Right atrium auricular region (tissue), 2 donors: ENCODE results near the gene DUSP9. TPM values are rescaled to one million over a fixed set of nuclear protein-coding genes. Genes with fewer than 3 reads are reported as not detected.
A peak's percentile ranks its signal among the peaks of the same experiment; 100 is the strongest.

Experiments used
- DNase-seq: peaks from one replicate; pipeline ENCODE4 v3.0.0-alpha.2; 2019; ENCODE audit warnings: low spot score
- H3K27ac ChIP-seq, 2 donors: fragments of 200-600 bp; sonication (generic); 1 replicate in 1 of 2; 2 replicates in 1 of 2; pipeline ENCODE4 v1.5.1; 2016 to 2019
- H3K27me3 ChIP-seq, 2 donors: fragments of 200-600 bp; sonication (generic); one replicate each; pipeline versions ENCODE4 v1.5.1 to v1.6.0; 2017 to 2019
- H3K36me3 ChIP-seq: fragments of 200-600 bp; sonication (generic); one replicate; pipeline ENCODE4 v1.5.1; 2016
- H3K4me1 ChIP-seq, 2 donors: fragments of 200-600 bp; sonication (generic); one replicate each; pipeline versions ENCODE4 v1.5.1 to v1.6.0; 2017 to 2019
- H3K4me3 ChIP-seq, 2 donors: fragments of 200-600 bp; sonication (generic); 1 replicate in 1 of 2; 2 replicates in 1 of 2; pipeline ENCODE4 v1.5.1; 2017 to 2019; ENCODE audit warnings: mild to moderate bottlenecking in 1 of 2, moderate library complexity in 1 of 2
- H3K9me3 ChIP-seq, 2 donors: fragments of 200-600 bp; sonication (generic); one replicate each; pipeline ENCODE4 v1.5.1; 2019
- total RNA-seq, 2 donors: library from RNA; depleted of rRNA; stranded (reverse); fragments of >200 nt; gene quantifications; one replicate each; pipeline ENCODE4 v1.1.0, GENCODE V29; 2016
- TF ChIP-seq, protein P1 (sequence below), 2 donors: fragments of 200-600 bp; sonication (generic); IDR thresholded peaks; one replicate each; pipeline ENCODE4 v1.5.1; 2019; ENCODE audit warnings: antibody characterized with exemption in 2 of 2

DUSP9 gene
- total RNA-seq, 2 donors from 2014 or later: not detected

DNA sequence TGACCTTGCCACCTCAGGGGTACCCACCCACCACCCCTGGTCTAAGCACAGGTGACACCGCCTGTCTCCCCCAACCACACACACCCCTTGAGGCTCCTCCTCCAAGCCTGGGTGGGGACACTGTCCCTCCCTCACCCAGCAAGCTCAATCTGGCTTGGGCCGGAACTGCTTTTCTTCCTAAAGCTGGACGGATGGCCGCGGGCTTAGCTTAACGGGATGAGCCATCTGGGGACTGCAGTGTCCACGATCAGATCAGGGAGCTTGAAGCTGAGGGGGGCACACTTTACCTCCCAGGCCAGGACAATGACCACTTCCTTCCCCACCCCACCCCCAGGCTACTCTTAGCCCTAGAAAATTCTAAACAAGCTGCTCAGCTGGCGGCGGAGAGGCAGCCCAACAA lies 39.7 kb downstream of the DUSP9 start:
- Histone ChIP-seq H3K4me1 (peaks cover 0 to 6% of the 10 kb centered on the region in 2 donors), H3K9me3 (no peaks in the 10 kb centered on the region), H3K27ac (no peak overlapping the region), H3K36me3 (no peaks in the 10 kb centered on the region), H3K4me3 (no peak overlapping the region), H3K27me3 (no peaks in the 10 kb centered on the region)
- DNase-seq: no peak
- TF ChIP-seq, protein P1, sequence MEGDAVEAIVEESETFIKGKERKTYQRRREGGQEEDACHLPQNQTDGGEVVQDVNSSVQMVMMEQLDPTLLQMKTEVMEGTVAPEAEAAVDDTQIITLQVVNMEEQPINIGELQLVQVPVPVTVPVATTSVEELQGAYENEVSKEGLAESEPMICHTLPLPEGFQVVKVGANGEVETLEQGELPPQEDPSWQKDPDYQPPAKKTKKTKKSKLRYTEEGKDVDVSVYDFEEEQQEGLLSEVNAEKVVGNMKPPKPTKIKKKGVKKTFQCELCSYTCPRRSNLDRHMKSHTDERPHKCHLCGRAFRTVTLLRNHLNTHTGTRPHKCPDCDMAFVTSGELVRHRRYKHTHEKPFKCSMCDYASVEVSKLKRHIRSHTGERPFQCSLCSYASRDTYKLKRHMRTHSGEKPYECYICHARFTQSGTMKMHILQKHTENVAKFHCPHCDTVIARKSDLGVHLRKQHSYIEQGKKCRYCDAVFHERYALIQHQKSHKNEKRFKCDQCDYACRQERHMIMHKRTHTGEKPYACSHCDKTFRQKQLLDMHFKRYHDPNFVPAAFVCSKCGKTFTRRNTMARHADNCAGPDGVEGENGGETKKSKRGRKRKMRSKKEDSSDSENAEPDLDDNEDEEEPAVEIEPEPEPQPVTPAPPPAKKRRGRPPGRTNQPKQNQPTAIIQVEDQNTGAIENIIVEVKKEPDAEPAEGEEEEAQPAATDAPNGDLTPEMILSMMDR (IDR thresholded peaks at IDR 0.05): no peak

DNA sequence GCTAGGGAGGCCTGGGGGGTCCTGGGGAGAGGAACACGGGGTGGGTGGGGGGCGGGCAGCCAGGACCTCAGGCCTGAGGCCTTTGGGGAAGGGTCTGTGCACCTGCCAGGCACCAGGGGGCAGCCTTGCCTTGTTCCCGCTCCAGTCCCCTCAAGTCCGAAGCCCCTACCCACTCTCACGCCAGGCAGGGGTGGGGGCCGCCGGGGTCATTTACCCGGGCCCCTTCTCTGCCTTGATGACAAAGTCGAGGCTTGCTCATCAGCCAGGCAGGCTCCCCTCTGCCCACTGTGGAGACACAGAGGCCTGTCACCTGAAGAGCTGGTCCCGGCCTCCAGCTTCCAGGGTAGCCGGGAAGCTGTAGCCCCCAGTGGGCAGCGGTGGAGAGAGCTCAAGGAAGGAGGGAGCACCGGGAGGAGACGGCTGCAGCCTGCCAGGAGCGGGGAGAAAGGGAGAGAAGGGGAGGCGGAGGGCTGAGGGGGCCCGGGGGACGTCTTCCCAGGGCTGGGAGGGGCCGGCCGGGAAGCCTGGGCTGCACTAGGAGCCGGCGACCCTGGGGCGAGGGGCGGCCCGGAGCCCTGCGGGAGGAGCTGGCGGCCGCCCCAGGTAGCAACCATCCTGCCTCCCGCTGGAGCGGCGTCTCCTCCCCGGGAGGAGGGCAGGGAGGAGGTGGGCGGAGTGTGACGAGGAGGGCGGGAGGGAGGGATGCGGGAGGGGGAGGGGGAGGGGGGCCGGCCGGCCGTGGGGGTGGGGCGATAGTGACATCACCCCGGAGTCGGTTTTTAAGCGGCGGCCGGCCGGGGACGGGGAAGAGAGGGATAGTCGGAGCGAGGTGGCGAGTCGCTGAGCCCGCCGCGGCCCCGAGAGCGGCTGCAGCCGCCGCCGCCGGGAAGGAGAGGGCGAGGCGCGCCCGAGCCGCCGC lies 40.4 kb downstream of the DUSP9 start, which contains the start of gene SLC6A8:
SLC6A8 (plus strand) TSS at position 806 of the 919 bp plus-strand sequence. CDS start 649 bp downstream, outside the sequence.
- TF ChIP-seq, protein P1 (IDR thresholded peaks at IDR 0.05): peak; percentile 20 to 58
- peaks cover 0 to 6% of the 10 kb centered on the region in 2 donors for H3K4me1 ChIP-seq
- H3K27me3 ChIP-seq: no peaks in the 10 kb centered on the region

DNA sequence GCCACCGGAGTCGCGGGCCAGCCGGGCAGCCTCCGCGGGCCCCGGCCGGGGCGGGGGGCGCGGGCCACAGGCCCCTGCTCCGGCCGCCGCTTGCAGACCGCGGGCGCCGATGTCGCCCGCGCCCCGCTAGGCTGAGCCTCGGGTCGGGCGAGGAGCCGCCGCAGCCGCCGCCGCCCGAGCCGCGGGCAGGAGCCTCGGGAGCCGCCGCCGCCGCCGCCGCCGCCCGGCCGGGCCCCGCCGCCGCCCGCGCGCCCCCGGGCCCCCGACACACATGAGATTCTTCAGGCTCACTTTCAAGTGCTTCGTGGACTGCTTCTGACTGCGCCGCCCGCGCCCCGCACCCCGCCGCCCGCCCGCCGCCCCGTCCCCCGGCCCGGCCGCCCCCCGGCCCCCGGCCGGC lies 41.1 kb downstream of the DUSP9 start:
- DNase-seq: no peak
- Histone ChIP-seq H3K27ac (no peak overlapping the region), H3K4me3 (no peak overlapping the region)

More for the DNA sequence above, 40.4 kb downstream of the DUSP9 start, which contains the start of gene SLC6A8:
- DNase-seq: peak; percentile 68
- Histone ChIP-seq H3K9me3 (no peaks in the 10 kb centered on the region), H3K36me3 (no peaks in the 10 kb centered on the region), H3K4me3 (peak within 1 kb of the TSS; percentile 45 to 55), H3K27ac (peak within 1 kb of the TSS; percentile 72 to 88)

DNA sequence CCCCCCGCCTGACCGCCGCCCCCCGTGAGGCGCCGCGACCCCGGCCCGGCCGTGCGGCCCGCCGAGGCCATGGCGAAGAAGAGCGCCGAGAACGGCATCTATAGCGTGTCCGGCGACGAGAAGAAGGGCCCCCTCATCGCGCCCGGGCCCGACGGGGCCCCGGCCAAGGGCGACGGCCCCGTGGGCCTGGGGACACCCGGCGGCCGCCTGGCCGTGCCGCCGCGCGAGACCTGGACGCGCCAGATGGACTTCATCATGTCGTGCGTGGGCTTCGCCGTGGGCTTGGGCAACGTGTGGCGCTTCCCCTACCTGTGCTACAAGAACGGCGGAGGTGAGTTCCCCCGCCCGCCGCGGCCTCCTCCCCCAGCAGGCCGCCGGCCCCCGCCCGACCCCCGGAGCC lies 41.5 kb downstream of the DUSP9 start:
- Histone ChIP-seq H3K4me3 (peak overlapping the region; percentile 45 to 55), H3K9me3 (no peaks in the 10 kb centered on the region), H3K4me1 (peaks cover 0 to 6% of the 10 kb centered on the region in 2 donors), H3K27ac (peak overlapping the region; percentile 72 to 88), H3K36me3 (no peaks in the 10 kb centered on the region), H3K27me3 (no peaks in the 10 kb centered on the region)
- TF ChIP-seq, protein P1 (IDR thresholded peaks at IDR 0.05): no peak
- no peak for DNase-seq

More for the DNA sequence above, 41.1 kb downstream of the DUSP9 start:
- H3K4me1 ChIP-seq: peaks cover 0 to 6% of the 10 kb centered on the region in 2 donors
- H3K9me3 ChIP-seq: no peaks in the 10 kb centered on the region
- no peaks in the 10 kb centered on the region for H3K36me3 ChIP-seq
- H3K27me3 ChIP-seq: no peaks in the 10 kb centered on the region
- TF ChIP-seq, protein P1 (IDR thresholded peaks at IDR 0.05): no peak

DNA sequence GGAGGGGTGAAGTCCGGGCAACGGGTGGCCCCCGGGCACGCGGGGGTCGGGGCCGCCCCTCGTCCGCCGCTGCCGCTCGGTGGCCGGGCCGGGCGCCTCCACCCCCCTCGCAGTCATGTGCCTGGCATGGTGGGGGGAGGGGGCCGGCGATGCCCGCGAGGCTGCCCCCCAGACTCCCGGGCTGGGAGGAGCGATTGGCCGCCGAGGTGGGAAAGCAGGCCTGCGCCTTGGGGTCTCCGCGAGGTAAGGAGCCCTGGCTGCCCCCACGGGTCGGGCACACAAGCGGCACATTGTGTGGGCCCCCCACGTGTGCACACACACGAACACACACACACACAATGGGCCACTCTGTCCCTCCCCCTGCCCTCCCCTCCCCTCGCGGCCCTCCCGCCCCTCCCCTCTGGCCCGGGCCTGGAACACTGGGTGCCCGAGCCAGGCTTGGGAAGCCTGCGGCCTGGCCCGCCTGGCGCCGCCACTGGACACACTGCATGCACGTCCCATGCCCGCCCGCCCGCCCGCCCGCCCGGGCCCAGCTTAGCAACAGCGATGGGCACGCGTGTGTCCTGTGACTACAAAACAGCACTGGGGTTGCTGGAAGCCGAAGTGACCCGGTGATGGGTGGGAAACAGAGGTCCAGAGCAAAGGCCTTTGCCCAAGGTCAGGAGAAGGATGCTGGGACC lies 42.0 kb downstream of the DUSP9 start:
- TF ChIP-seq, protein P1 (IDR thresholded peaks at IDR 0.05): no peak
- Histone ChIP-seq H3K27ac (peak overlapping the region; percentile 72 to 88), H3K36me3 (peaks cover 5% of the 10 kb centered on the region), H3K27me3 (no peaks in the 10 kb centered on the region), H3K4me1 (peaks cover 0 to 6% of the 10 kb centered on the region in 2 donors), H3K4me3 (peak overlapping the region; percentile 45 to 55), H3K9me3 (no peaks in the 10 kb centered on the region)
- no peak for DNase-seq
